Tibial nerve (tissue), 4 donors: ENCODE results near the gene LRRC15.

ENCODE experiments used
- CTCF ChIP-seq, 5 experiments: fragments of 200-600 bp in 3 of 5; fragments of 450-650 bp in 2 of 5; sonication (generic) in 3 of 5; IDR thresholded peaks; one replicate each; pipeline ENCODE4 v1.5.1; 2016 to 2019; ENCODE audit warnings: antibody characterized with exemption in 5 of 5, mild to moderate bottlenecking in 3 of 5, moderate library complexity in 2 of 5
- EP300 ChIP-seq, 2 donors: sonication (generic); formaldehyde crosslinking; IDR thresholded peaks; one replicate each; pipeline ENCODE4 v1.6.1; 2017; ENCODE audit warnings: antibody characterized with exemption in 2 of 2, mild to moderate bottlenecking in 1 of 2
- POLR2A ChIP-seq, 2 donors: fragments of 450-650 bp; IDR thresholded peaks; one replicate each; pipeline ENCODE4 v1.6.1; 2017; ENCODE audit warnings: antibody characterized with exemption in 2 of 2, mild to moderate bottlenecking in 2 of 2, moderate library complexity in 2 of 2

GRCh38 chr3:194312186-194312742 is 57.3 kb downstream of the LRRC15 start:
- TF ChIP-seq CTCF (IDR thresholded peaks at IDR 0.05) (no peak), POLR2A (IDR thresholded peaks at IDR 0.05) (no peak), EP300 (IDR thresholded peaks at IDR 0.05) (no peak)
